Liver (tissue), 9 donors: Measurements from ENCODE around the gene NDOR1. TPM values are rescaled to one million over a fixed set of nuclear protein-coding genes. Genes with fewer than 3 reads are reported as not detected.

Experiments
- DNase-seq: peaks from one replicate; pipeline ENCODE4 v3.0.0-alpha.2; 2017; ENCODE audit warnings: low spot score
- H3K27ac ChIP-seq, 2 donors: one replicate each; pipeline ENCODE4 v1.7.0; 2013; ENCODE audit warnings: inconsistent platforms in 2 of 2, low read length in 2 of 2, control low read depth in 1 of 2, low read depth in 1 of 2, mild to moderate bottlenecking in 1 of 2
- H3K27me3 ChIP-seq, 4 donors: one replicate each; pipeline versions ENCODE4 v1.6.1 to v1.7.0; 2013; ENCODE audit warnings: low read length in 3 of 4, inconsistent platforms in 1 of 4, mild to moderate bottlenecking in 1 of 4, moderate library complexity in 1 of 4; ENCODE audit not compliant: control insufficient read depth in 4 of 4, insufficient read depth in 4 of 4
- H3K36me3 ChIP-seq, 4 donors: one replicate each; pipeline versions ENCODE4 v1.6.1 to v1.7.0; 2013; ENCODE audit warnings: low read length in 3 of 4, mild to moderate bottlenecking in 3 of 4, low read depth in 1 of 4, moderate library complexity in 1 of 4; ENCODE audit not compliant: control insufficient read depth in 4 of 4, insufficient read depth in 3 of 4
- H3K4me1 ChIP-seq, 4 donors: one replicate each; pipeline versions ENCODE4 v1.6.1 to v1.7.0; 2013; ENCODE audit warnings: low read length in 3 of 4, mild to moderate bottlenecking in 3 of 4, moderate library complexity in 1 of 4; ENCODE audit not compliant: control insufficient read depth in 4 of 4, insufficient read depth in 4 of 4
- H3K4me3 ChIP-seq, 3 donors: one replicate each; pipeline versions ENCODE4 v1.6.1 to v1.7.0; 2013; ENCODE audit warnings: low read length in 3 of 3, control low read depth in 1 of 3, low read depth in 1 of 3, mild to moderate bottlenecking in 1 of 3
- H3K9ac ChIP-seq, 2 donors: one replicate each; pipeline ENCODE4 v1.7.0; 2013; ENCODE audit warnings: low read length in 2 of 2, mild to moderate bottlenecking in 2 of 2, moderate library complexity in 2 of 2, control low read depth in 1 of 2, low read depth in 1 of 2
- H3K9me3 ChIP-seq, 4 donors: one replicate each; pipeline versions ENCODE4 v1.6.1 to v1.7.0; 2013; ENCODE audit warnings: low read length in 3 of 4; ENCODE audit not compliant: control insufficient read depth in 4 of 4
- EGR1 ChIP-seq, 2 donors: IDR thresholded peaks; 2 replicates each; pipeline ENCODE4 v1.6.1; 2016 to 2018; ENCODE audit warnings: antibody characterized with exemption in 2 of 2, low read depth in 2 of 2
- FOXA1 ChIP-seq: IDR thresholded peaks from 2 replicates; pipeline ENCODE4 v1.6.1; 2016; ENCODE audit warnings: antibody characterized with exemption
- FOXA2 ChIP-seq: IDR thresholded peaks from 2 replicates; pipeline ENCODE4 v1.6.1; 2016; ENCODE audit warnings: antibody characterized with exemption
- GABPA ChIP-seq, 2 donors: IDR thresholded peaks in 1 of 2; conservative IDR thresholded peaks in 1 of 2; 2 replicates each; pipeline ENCODE4 v1.6.1; 2016; ENCODE audit warnings: antibody characterized with exemption in 2 of 2, mild to moderate bottlenecking in 1 of 2, moderate library complexity in 1 of 2
- HNF4G ChIP-seq: IDR thresholded peaks from 2 replicates; pipeline ENCODE4 v1.6.1; 2016; ENCODE audit warnings: antibody characterized with exemption
- JUND ChIP-seq, 2 donors: IDR thresholded peaks; 2 replicates each; pipeline ENCODE4 v1.6.1; 2016; ENCODE audit warnings: antibody characterized with exemption in 2 of 2
- MAX ChIP-seq: IDR thresholded peaks from 2 replicates; pipeline ENCODE4 v1.6.1; 2016; ENCODE audit warnings: antibody characterized with exemption
- NR2F2 ChIP-seq: IDR thresholded peaks from 2 replicates; pipeline ENCODE4 v1.6.1; 2016; ENCODE audit warnings: antibody characterized with exemption
- RAD21 ChIP-seq, 2 donors: IDR thresholded peaks; 2 replicates each; pipeline ENCODE4 v1.6.1; 2016; ENCODE audit warnings: antibody characterized with exemption in 2 of 2, mild to moderate bottlenecking in 2 of 2
- RXRA ChIP-seq, 2 donors: IDR thresholded peaks; 2 replicates each; pipeline ENCODE4 v1.6.1; 2017 to 2018; ENCODE audit warnings: antibody characterized with exemption in 2 of 2, mild to moderate bottlenecking in 1 of 2
- SP1 ChIP-seq: IDR thresholded peaks from 2 replicates; pipeline ENCODE4 v1.6.1; 2018; ENCODE audit warnings: antibody characterized with exemption, mild to moderate bottlenecking
- TAF1 ChIP-seq: conservative IDR thresholded peaks from 2 replicates; pipeline ENCODE4 v1.6.1; 2016; ENCODE audit warnings: antibody characterized with exemption, mild to moderate bottlenecking
- YY1 ChIP-seq: IDR thresholded peaks from 2 replicates; pipeline ENCODE4 v1.6.1; 2016; ENCODE audit warnings: antibody characterized with exemption, mild to moderate bottlenecking
- ZBTB33 ChIP-seq: IDR thresholded peaks from 2 replicates; pipeline ENCODE4 v1.6.1; 2016; ENCODE audit warnings: antibody characterized with exemption
- WGBS: extraction: QIAGEN DNeasy Blood & Tissue Kit; methylation state at CpG from one replicate; pipeline ENCODE4 v1.1.7; 2013; 5-methylcytosine and 5-hydroxymethylcytosine counted together
- polyA plus RNA-seq, 2 donors: library from polyadenylated mRNA; stranded (reverse) in 1 of 2; unstranded in 1 of 2; fragments of 200-250 nt in 1 of 2; fragments of >200 nt in 1 of 2; fragmentation: Nextera tagmentation in 1 of 2; extraction: Ambion mirVana in 1 of 2; gene quantifications; one replicate each; pipeline versions ENCODE4 v1.2.1 to v1.2.3, GENCODE V29; 2013 to 2015
- total RNA-seq, 2 donors: library from RNA; depleted of rRNA; stranded (reverse); fragments of >200 nt; gene quantifications; one replicate each; pipeline ENCODE4 v1.2.3, GENCODE V29; 2014
- TF ChIP-seq, protein P1 (sequence below): IDR thresholded peaks from 2 replicates; pipeline ENCODE4 v1.6.1; 2016; ENCODE audit warnings: antibody characterized with exemption
- TF ChIP-seq, protein P2 (sequence below): fragments of 150-350 bp; IDR thresholded peaks from 2 replicates; pipeline ENCODE4 v1.5.1; 2017; ENCODE audit warnings: improper control_type of control experiment, low read depth, low read length; ENCODE audit not compliant: missing input control
- donor health status: healthy.
- donor health status: healthy.
- donor health status: healthy.
- donor health status: healthy.
- donor health status: healthy.

Gene NDOR1
- total and polyA plus RNA-seq, 4 donors = 2.5 to 4.7 (median 3.2) TPM

- H3K4me3 ChIP-seq = no peak overlapping the region
- H3K9ac ChIP-seq = no peak overlapping the region
- 91% methylated on average over 21 of the region's 21 CpGs for WGBS
- H3K36me3 ChIP-seq = peaks cover 0 to 11% (median under 1%) of the 10 kb centered on the region in 4 donors
- H3K27ac ChIP-seq = no peak overlapping the region
- TF ChIP-seq, protein P1, sequence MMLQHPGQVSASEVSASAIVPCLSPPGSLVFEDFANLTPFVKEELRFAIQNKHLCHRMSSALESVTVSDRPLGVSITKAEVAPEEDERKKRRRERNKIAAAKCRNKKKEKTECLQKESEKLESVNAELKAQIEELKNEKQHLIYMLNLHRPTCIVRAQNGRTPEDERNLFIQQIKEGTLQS = no peak
- TF ChIP-seq HNF4G = no peak
- TF ChIP-seq EGR1 (IDR thresholded peaks at IDR 0.05; ENCODE audit: low read depth in 2 of 2) = no peak
- TF ChIP-seq GABPA (IDR thresholded peaks at IDR 0.05 in 1 of 2, conservative IDR thresholded peaks at IDR 0.05 in 1 of 2) = no peak
- H3K4me1 ChIP-seq = no peaks in the 10 kb centered on the region
- no peaks in the 10 kb centered on the region for H3K27me3 ChIP-seq
- no peaks in the 10 kb centered on the region for H3K9me3 ChIP-seq
- no peak for DNase-seq
Observed at GRCh38 chr9:137212520-137212919, 7.0 kb downstream of the NDOR1 start.

- peaks cover 0 to 11% (median under 1%) of the 10 kb centered on the region in 4 donors for H3K36me3 ChIP-seq
- H3K9me3 ChIP-seq = no peaks in the 10 kb centered on the region
- DNase-seq = no peak
- peaks cover 0 to 7% (median under 1%) of the 10 kb centered on the region in 4 donors for H3K4me1 ChIP-seq
- WGBS = 94% methylated on average over 49 of the region's 49 CpGs
- H3K27ac ChIP-seq = no peak overlapping the region
- no peaks in the 10 kb centered on the region for H3K27me3 ChIP-seq
- H3K4me3 ChIP-seq = no peak overlapping the region
- H3K9ac ChIP-seq = no peak overlapping the region
- TF ChIP-seq ZBTB33 (no peak), EGR1 (IDR thresholded peaks at IDR 0.05; ENCODE audit: low read depth in 2 of 2) (no peak), YY1 (no peak), RXRA (IDR thresholded peaks at IDR 0.05) (no peak)
Observed at GRCh38 chr9:137213160-137214060, 7.9 kb downstream of the NDOR1 start.

DNA sequence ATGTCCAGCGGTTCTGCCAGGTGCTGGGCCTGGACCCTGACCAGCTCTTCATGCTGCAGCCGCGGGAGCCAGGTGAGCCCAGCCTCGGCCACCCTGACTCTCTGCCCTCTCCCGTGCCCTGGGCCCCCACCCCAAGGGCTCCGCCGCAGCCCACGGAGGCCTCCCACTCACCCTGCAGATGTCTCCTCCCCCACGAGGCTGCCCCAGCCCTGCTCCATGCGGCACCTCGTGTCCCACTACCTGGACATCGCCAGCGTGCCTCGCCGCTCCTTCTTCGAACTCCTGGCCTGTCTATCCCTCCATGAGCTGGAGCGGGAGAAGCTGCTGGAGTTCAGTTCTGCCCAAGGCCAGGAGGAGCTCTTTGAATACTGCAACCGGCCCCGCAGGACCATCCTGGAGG lies 9.1 kb downstream of the NDOR1 start:
- Histone ChIP-seq H3K27ac (no peak overlapping the region), H3K4me1 (peaks cover 0 to 12% (median 4%) of the 10 kb centered on the region in 4 donors), H3K4me3 (no peak overlapping the region), H3K36me3 (peaks cover 0 to 5% (median under 1%) of the 10 kb centered on the region in 4 donors), H3K9ac (no peak overlapping the region), H3K27me3 (no peaks in the 10 kb centered on the region), H3K9me3 (no peaks in the 10 kb centered on the region)
- whole genome bisulfite sequencing = 95% methylated on average over 19 of the region's 19 CpGs
- DNase-seq = no peak
- no peak for TF ChIP-seq ZBTB33
- no peak for TF ChIP-seq TAF1
- TF ChIP-seq RAD21 (IDR thresholded peaks at IDR 0.05) = no peak
- no peak for TF ChIP-seq FOXA2
- TF ChIP-seq YY1 = no peak
- TF ChIP-seq GABPA (IDR thresholded peaks at IDR 0.05 in 1 of 2, conservative IDR thresholded peaks at IDR 0.05 in 1 of 2) = no peak
- no peak for TF ChIP-seq FOXA1
- TF ChIP-seq HNF4G = no peak
- no peak for TF ChIP-seq NR2F2
- TF ChIP-seq, protein P2, sequence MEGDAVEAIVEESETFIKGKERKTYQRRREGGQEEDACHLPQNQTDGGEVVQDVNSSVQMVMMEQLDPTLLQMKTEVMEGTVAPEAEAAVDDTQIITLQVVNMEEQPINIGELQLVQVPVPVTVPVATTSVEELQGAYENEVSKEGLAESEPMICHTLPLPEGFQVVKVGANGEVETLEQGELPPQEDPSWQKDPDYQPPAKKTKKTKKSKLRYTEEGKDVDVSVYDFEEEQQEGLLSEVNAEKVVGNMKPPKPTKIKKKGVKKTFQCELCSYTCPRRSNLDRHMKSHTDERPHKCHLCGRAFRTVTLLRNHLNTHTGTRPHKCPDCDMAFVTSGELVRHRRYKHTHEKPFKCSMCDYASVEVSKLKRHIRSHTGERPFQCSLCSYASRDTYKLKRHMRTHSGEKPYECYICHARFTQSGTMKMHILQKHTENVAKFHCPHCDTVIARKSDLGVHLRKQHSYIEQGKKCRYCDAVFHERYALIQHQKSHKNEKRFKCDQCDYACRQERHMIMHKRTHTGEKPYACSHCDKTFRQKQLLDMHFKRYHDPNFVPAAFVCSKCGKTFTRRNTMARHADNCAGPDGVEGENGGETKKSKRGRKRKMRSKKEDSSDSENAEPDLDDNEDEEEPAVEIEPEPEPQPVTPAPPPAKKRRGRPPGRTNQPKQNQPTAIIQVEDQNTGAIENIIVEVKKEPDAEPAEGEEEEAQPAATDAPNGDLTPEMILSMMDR = no peak
- no peak for TF ChIP-seq SP1
- TF ChIP-seq, protein P1 = no peak
- TF ChIP-seq JUND (IDR thresholded peaks at IDR 0.05) = no peak
- TF ChIP-seq MAX = no peak
